ENCODE measurements around the gene MAP3K6. TPM values are rescaled to one million over a fixed set of nuclear protein-coding genes. Genes with fewer than 3 reads are reported as not detected.
A peak's percentile ranks its signal among the peaks of the same experiment; 100 is the strongest.

Gene MAP3K6
- total RNA-seq, 1 experiment from 2014 or later = 7.7 TPM

GRCh38 chr1:27361044-27361402 is 5.7 kb downstream of the MAP3K6 start:
- peak overlapping the region; percentile 70 to 81 for H3K4me3 Mint-ChIP-seq
- Histone ChIP-seq H3K23ac (ENCODE audit: insufficient read length, low read depth, low read length) (no peak overlapping the region), H3K18ac (ENCODE audit: insufficient read length, low read depth, low read length) (no peak overlapping the region)

More at GRCh38 chr1:27361044-27361402, 5.7 kb downstream of the MAP3K6 start:
- Histone ChIP-seq H4K91ac (ENCODE audit: insufficient read length, low read depth, low read length) (no peak overlapping the region), H3K9me3 (ENCODE audit: control insufficient read depth, low read depth, low read length) (no peaks in the 10 kb centered on the region), H3K4me2 (ENCODE audit: insufficient read depth, insufficient read length, low read length) (peak overlapping the region; percentile 84), H3T11ph (ENCODE audit: low read length) (no peak overlapping the region), H2BK120ac (ENCODE audit: low read depth, low read length, poor library complexity, severe bottlenecking) (no peak overlapping the region), H2AK5ac (ENCODE audit: insufficient read length, low read length) (no peak overlapping the region), H3K27me3 (ENCODE audit: insufficient read depth, low read length) (peaks cover 19% of the 10 kb centered on the region; the same call in 1 of the 2 replicates), H3K56ac (ENCODE audit: insufficient read length, low read depth, low read length) (no peak overlapping the region), H2AFZ (ENCODE audit: low read length) (no peak overlapping the region), H4K5ac (ENCODE audit: insufficient read length, low read depth, low read length) (no peak overlapping the region), H2BK20ac (ENCODE audit: low read depth, low read length, poor library complexity, severe bottlenecking) (no peak overlapping the region), H4K20me1 (ENCODE audit: control insufficient read depth, insufficient read depth, insufficient read length) (peaks cover 6% of the 10 kb centered on the region), H3K4ac (ENCODE audit: low read depth, low read length) (no peak overlapping the region), H2BK15ac (ENCODE audit: low read depth, low read length) (no peak overlapping the region), H3K23me2 (ENCODE audit: insufficient read length, low read depth, low read length, poor library complexity, severe bottlenecking) (peaks cover 13% of the 10 kb centered on the region), H2BK12ac (ENCODE audit: insufficient read length, low read depth, low read length) (no peak overlapping the region), H3K14ac (ENCODE audit: insufficient read depth, low read length) (no peak overlapping the region), H4K8ac (replicated peaks; ENCODE audit: insufficient read length, low read depth, low read length) (no peak overlapping the region), H2BK5ac (ENCODE audit: insufficient read length, low read length) (no peak overlapping the region), H3K79me2 (ENCODE audit: insufficient read depth, low read length) (no peaks in the 10 kb centered on the region), H3K79me1 (ENCODE audit: insufficient read depth, low read depth, low read length, poor library complexity, severe bottlenecking) (no peaks in the 10 kb centered on the region), H3K4me1 (ENCODE audit: insufficient read depth, low read length) (peaks cover 3% of the 10 kb centered on the region; the same call in 1 of the 2 replicates), H3K9ac (ENCODE audit: extremely low read depth, insufficient read length, low read length) (no peak overlapping the region), H3K27ac (ENCODE audit: insufficient read length, low read depth, low read length) (no peak overlapping the region)
- Mint-ChIP-seq H3K27me3 (ENCODE audit: low read depth) (peaks cover 64% of the 10 kb centered on the region), H3K36me3 (ENCODE audit: insufficient read depth in 1 of 3, low read depth in 3 of 3) (peaks cover 0 to 5% (median 3%) of the 10 kb centered on the region in 3 experiments; a peak in 4 of 7 replicates), H3K4me1 (peaks cover 22 to 38% of the 10 kb centered on the region in 2 experiments), H3K27ac (no peak overlapping the region), H3K9me3 (no peaks in the 10 kb centered on the region; a peak in 1 of 5 replicates)
- TF ChIP-seq, protein P1, sequence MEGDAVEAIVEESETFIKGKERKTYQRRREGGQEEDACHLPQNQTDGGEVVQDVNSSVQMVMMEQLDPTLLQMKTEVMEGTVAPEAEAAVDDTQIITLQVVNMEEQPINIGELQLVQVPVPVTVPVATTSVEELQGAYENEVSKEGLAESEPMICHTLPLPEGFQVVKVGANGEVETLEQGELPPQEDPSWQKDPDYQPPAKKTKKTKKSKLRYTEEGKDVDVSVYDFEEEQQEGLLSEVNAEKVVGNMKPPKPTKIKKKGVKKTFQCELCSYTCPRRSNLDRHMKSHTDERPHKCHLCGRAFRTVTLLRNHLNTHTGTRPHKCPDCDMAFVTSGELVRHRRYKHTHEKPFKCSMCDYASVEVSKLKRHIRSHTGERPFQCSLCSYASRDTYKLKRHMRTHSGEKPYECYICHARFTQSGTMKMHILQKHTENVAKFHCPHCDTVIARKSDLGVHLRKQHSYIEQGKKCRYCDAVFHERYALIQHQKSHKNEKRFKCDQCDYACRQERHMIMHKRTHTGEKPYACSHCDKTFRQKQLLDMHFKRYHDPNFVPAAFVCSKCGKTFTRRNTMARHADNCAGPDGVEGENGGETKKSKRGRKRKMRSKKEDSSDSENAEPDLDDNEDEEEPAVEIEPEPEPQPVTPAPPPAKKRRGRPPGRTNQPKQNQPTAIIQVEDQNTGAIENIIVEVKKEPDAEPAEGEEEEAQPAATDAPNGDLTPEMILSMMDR (conservative IDR thresholded peaks at IDR 0.05) = no peak
- DNase-seq = no peak
- no CpG with 5 or more reads among the region's 21 CpGs for WGBS (ENCODE audit: extremely low coverage, insufficient read length, low lambda C conversion rate)

All from H9 (cell line).